Stimulated activated naive CD4-positive, alpha-beta T cell (primary cell): ENCODE results near the gene ZNF423.

Source experiments
- DNase-seq, 6 experiments: peaks; one replicate each; lab custom pipeline; 2025; lab: John Stamatoyannopoulos, UW

Gene ZNF423

GRCh38 chr16:49869731-49870130, 13.8 kb upstream of the ZNF423 start:
- DNase-seq = no peak

GRCh38 chr16:49867796-49868668, 12.1 kb upstream of the ZNF423 start:
- DNase-seq = no peak

GRCh38 chr16:49867234-49867633, 11.3 kb upstream of the ZNF423 start:
- no peak for DNase-seq

GRCh38 chr16:49866595-49867071, 10.7 kb upstream of the ZNF423 start:
- no peak for DNase-seq

- DNase-seq = no peak
Observed at GRCh38 chr16:49862694-49863093, 6.8 kb upstream of the ZNF423 start.

GRCh38 chr16:49861299-49861698, 5.4 kb upstream of the ZNF423 start:
- DNase-seq = no peak

- DNase-seq = no peak
Observed at GRCh38 chr16:49860593-49860992, 4.7 kb upstream of the ZNF423 start.

GRCh38 chr16:49859125-49859811, 3.4 kb upstream of the ZNF423 start:
- DNase-seq = no peak

GRCh38 chr16:49858200-49859124, 2.5 kb upstream of the ZNF423 start:
- peak in 3 of 6 experiments; percentile 12 to 14 (median 13) for DNase-seq

GRCh38 chr16:49857423-49858181, 1.7 kb upstream of the ZNF423 start:
- DNase-seq = peak in 4 of 6 experiments; percentile 14 to 48 (median 26)

- peak in 2 of 6 experiments; percentile 7 to 23 for DNase-seq
Observed at GRCh38 chr16:49856672-49857330, 889 bp upstream of the ZNF423 start.

- peak in 5 of 6 experiments; percentile 16 to 54 (median 51) for DNase-seq
Observed at GRCh38 chr16:49855280-49855821, 561 bp downstream of the ZNF423 start.

- peak in 1 of 6 experiments; percentile 2 for DNase-seq
Observed at GRCh38 chr16:49854796-49855203, 1.1 kb downstream of the ZNF423 start.

- no peak for DNase-seq
Observed at GRCh38 chr16:49854188-49854795, 1.6 kb downstream of the ZNF423 start.

GRCh38 chr16:49852279-49852678, 3.6 kb downstream of the ZNF423 start:
- no peak for DNase-seq

GRCh38 chr16:49851468-49851787, 4.5 kb downstream of the ZNF423 start:
- no peak for DNase-seq

GRCh38 chr16:49850558-49851467, 5.1 kb downstream of the ZNF423 start:
- DNase-seq = no peak

- no peak for DNase-seq
Observed at GRCh38 chr16:49849754-49850108, 6.2 kb downstream of the ZNF423 start.
